NCI-H524 treated with DMSO at 0.1 percent for 48 hours (cell line): ENCODE results near the gene HACD3.
"Not testable (repeated sequence)": the region's sequence is repeated elsewhere in the genome, so short reads cannot be mapped to it uniquely, and the experiment has no call there.

ENCODE experiments used
- DNase-seq: peaks from one replicate; lab custom pipeline; 2025; lab: John Stamatoyannopoulos, UW

The HACD3 gene

DNA sequence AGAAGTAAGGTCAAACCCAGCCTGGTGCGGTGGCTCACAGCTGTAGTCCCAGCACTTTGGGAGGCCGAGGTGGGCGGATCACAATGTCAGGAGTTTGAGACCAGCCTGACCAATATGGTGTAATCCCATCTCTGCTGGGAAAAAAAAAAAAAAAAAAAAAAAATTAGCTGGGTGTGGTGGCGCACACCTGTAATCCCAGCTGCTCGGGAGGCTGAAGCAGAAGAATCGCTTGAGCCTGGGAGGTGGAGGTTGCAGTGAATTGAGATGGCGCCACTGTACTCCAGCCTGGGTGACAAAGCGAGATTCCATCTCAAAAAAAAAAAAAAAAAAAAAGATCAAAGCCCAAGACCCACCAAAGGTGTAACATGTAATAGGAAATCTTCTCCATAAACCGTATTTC lies 19.0 kb downstream of the HACD3 start:
- not testable (repeated sequence) for DNase-seq

DNA sequence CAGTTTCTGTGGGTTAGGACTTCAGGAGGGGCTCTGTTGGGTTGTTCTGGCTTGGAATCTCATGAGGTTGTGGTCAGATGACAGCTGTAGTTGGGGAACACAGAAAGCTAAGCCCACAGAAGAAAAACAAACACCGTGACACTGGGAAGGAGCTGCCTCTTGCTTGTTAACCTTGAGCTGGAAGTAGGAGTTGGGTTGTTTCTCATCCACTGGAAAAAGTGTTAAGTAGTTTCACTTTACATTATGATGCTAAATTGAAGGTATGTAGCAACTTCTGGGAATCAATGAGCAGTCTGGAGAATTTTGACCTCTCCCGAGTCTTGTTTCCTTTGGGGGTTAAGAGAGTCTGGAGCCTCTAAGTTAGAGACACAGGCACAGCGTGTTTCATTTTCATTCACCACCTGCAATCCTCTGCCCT lies 20.4 kb downstream of the HACD3 start:
- DNase-seq = no peak

DNA sequence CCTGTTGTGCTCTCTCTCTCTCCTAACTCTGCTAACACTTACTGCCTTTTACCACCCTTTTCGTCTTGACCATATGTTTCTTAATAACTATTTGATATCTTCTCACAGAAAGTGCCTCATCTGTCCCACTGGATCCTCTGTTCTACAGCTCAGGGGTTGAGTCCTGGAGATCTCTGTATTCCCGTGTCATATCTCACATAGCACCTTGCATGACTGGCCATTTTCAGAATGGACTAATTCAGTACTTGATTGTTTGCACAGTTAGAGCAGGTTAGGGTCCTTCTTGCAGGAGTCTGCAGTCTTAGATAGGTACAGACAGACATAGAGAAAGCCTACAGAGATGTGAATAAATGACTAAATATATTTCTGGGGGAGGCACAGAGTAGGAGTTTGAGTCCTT lies 20.9 kb downstream of the HACD3 start:
- DNase-seq = no peak

DNA sequence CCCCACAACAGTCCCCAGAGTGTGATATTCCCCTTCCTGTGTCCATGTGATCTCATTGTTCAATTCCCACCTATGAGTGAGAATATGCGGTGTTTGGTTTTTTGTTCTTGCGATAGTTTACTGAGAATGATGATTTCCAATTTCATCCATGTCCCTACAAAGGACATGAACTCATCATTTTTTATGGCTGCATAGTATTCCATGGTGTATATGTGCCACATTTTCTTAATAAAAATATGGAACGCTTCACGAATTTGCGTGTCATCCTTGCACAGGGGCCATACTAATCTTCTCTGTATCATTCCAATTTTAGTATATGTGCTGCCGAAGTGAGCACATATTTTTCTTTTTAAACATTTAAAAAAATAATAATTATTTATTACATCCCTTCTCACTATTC lies 22.6 kb downstream of the HACD3 start:
- not testable (repeated sequence) for DNase-seq

DNA sequence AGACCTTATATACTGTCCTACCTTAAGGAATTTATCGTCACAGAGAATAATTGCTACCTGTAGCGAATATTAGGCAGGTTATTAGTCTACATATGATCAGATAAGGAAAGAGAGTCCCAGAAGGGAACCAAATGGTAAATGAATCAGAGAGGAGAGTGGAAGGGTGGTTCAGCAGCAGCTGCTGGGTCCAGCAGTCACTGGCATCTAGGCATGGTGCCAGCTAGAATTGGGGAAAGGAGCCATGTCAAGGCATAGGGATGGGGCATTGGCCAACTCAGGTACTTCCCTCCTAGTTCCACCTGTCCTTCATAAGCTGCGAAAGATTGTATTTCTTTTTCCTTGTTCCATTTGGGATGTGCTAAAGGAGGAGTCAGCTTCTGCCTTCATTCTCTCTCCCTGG lies 23.4 kb downstream of the HACD3 start:
- DNase-seq = no peak

DNA sequence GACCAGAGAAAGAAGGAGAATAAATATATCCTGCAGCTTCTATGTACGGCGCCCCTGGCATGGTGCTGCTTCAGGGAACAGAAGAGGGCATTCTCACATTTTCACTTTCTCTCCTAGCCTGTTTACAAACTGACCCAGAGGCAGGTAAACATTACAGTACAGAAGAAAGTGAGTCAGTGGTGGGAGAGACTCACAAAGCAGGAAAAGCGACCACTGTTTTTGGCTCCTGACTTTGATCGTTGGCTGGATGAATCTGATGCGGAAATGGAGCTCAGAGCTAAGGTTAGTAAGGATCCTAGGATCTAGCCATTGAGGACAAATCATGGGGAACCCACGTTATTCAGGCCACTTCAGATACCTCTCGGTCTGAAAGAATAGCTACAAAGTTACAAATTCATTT lies 26.4 kb downstream of the HACD3 start:
- DNase-seq = no peak

DNA sequence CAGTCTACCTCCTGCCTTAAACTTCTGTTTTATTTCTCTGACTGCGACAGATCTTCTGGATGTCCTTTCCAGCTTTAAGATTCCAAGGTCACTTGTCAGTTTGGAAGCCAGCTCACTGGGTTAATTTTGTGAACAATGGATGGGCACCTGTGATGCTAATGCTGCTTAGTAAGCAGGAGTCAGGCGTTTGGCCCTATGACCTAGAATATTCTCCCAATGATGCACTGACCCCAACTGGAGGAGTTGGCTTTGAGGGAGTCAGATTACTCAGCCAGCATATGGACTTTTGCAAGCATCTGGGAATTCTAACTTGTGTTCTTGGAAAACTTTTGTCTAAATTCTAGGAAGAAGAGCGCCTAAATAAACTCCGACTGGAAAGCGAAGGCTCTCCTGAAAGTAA lies 28.1 kb downstream of the HACD3 start:
- no peak for DNase-seq

DNA sequence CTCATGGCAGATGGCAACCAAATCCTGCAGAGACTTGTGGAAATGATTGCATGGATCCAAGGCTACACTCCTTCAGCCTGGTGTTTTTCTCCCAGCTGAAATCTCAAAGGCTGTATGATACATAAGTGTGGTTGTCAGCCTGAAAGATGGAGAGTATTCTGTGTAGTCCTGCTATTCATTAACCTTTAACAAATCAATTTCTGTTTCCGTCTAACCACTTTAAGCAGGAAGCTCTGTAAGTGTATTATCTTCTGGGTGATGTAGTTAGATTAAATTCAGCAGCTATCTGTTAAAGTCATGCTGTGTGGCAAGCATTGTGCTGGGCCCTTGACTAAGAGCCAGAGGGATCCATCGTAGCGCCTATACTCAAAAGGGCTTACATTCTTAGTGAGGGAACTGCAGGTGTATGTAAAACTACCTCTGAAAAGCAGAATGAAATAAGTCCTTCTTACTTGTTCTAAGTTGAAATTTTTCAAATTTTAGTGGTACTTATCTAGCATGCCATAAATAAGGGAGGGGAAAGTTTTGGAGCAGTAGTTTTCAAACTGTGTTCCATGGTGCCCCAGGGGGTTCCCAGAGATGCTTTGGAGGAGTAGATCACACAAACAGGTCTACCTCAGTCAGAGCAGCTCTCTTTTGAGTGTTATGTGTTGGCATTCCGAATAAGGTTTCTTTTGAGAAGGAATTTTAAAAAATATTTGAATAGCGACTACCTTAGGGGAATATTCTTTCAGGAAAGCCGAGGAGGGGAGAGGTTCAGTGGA lies 28.9 kb downstream of the HACD3 start:
- no peak for DNase-seq

DNA sequence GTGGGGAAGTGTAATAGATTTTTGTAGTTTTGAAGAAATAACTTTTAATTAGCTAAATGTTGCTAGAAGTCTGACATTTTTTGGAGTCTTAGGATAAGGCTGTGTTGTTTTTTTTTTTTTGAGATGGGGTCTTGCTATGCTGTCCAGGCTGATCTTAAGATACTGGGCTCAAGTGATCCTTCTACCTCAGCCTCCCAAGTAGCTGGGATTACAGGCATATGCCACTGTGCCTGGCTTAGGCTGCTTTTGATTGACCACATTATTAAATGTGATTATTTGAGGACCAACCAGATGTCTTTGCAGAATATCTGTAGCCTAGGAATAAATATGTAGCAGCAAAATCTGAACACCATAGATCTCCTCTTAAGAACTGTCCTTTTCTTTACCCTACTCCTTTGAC lies 29.7 kb downstream of the HACD3 start:
- DNase-seq = no peak

DNA sequence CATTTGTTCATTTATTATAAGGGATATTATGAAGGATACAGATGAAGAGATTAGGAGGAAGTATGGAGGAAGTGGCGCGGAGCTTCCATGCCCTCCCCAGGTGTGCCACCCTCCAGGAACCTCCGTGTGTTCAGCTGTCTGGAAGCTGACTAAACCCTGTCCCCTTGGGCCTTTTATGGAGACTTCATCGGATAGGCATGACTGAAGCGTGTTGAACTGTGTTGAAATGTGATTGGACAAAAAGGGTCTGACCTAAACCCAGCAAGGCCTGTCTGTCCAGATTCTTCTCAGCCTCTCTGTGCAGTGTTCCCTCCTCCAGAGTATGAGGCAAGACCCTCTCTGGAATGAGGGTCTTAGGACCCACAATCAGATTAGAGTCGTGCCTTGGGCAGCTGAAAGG lies 31.7 kb downstream of the HACD3 start:
- no peak for DNase-seq

DNA sequence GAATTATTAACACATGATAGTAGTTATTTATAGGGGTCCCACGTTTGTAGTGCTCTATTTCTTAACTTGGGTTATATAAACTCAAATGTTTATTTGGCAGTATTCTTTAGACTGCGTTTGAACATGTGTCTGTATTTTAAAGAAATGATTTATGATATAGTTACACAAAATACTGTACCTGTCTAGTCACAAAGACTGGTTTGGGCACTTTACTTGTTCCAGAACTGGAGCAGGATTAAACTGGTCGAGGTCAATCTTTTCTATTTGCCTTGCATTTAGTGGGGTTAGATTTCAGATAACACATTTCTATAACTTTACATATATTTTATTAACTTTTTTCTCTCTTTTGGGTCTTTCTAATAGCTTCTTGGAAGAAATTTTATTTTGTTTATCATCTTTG lies 39.5 kb downstream of the HACD3 start:
- DNase-seq = no peak

DNA sequence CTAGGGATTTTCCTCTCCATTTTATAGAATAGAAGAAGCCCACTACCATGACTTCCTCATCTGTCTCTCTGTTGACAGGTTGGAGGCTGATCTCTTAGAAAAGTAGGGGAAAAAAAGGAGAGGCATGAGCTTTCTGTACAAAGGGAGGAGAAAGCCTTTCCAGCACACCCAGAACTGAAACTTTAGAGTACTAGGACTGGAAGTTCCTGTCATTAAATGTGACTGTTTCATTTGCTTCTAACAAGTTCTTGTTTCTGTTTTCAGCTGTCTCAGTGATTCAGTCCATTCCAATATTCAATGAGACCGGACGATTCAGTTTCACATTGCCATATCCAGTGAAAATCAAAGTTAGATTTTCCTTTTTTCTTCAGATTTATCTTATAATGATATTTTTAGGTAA lies 41.7 kb downstream of the HACD3 start:
- no peak for DNase-seq

DNA sequence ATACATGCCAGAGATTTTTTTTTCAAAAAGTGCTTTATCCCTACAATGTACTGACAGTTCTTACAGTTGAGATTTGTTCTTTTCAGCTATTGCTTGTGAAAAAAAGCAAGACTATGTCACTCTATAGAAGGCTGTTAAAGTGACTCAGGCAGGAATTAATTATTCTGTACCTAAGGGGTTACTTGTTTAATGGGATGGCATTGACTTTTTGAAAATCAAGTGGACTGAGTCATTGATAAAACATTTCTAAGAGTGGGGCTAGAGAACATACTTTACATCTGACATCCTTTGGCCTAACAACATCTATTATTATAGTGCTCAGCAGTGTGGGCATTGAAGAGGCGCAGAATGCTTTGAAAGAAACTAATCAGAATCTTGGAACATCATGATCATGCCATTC lies 46.4 kb downstream of the HACD3 start:
- DNase-seq = no peak

DNA sequence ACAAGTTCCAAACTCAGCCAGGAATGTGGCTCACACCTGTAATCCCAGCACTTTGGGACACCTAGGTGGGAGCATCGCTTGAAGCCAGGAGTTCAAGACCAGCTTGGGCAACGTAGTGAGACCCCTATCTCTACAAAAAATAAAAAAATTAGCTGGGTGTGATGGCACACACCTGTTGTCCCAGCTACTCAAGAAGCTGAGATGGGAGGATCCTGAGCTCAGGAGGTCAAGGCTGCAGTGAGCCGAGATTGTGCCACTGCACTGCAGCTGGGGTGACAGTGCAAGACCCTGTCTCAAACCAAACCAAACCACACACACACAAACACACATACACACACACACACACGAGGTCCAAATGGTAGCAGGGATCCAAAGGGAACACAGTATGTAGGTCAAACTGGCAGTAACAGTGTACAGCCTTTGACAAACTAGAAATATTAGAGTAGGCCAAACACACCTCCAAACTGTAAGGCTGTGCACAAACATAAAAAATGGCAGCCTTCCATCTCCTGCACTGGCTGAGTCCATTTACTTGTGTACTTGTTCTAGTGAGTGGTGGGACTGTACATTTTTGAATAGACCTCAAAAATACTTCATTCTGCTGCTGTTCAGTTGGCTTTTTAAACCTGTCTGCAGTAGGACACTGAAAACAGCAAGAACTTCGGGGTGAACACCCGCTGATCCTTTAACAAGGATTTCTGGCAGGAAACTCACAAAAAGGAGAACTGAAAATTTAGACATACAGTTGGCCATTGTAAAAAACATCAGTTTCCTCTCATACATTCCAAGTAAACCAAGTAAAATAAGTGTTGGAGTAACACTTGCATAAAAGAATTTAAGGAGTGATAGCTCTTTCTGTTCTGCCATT lies 47.1 kb downstream of the HACD3 start:
- no peak for DNase-seq

DNA sequence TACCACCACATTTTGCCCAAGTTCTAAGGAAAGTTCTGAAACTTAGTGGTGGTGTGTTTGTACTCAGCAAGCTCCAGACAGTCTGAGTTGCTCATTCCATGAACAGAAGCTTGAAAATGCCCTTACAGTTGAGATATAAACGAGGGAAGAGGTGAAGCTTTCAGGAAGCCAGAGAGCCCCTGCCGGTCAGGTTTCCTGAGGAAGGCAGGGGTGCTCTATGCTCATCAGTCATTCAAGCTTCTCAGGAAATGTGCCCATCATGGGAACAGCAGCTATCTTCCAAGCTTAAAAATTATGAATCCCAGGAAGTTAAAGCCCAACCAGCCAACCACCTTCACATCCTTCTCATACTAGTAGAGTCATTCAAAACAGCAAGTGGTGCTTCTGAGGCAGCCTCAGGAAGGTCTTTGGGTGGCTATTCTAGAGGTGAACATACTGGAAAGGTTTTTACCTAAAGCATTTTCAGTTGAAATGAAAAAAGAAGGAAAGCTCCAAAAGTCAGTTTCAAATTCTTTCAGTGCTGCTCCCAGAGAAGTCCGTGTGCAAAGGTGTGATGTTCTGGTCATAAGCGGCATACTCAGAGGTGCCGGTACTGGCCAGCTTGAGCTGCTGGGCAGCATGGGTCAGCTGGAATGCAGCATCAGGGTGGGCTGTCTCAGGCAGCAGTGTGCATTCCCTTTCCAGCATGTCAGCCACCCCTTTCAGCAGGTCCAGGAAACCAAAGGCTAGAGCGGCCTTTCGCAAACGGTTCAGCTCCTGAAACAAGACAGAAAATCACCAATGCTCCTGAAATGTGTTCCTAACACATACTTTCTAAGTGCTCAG lies 48.9 kb downstream of the HACD3 start:
- DNase-seq = no peak

DNA sequence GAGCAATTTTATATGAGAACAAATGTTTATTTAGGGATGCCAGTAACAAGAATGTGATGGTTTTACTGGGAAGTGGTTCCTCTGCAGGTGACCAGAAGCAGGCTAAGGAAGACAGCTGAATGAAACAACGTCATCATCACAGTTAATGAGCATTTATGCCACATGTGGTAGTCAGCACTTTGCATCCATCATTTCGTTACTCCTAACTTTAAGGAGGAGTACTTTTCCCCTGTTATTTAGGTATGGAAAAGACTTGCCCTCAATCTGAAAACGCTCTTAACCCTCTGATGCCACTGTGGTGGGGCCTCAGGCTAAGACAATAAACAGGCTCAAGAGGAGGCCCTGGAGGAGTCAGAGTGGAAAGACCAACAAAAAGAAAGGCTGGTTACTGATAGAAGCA lies 49.5 kb downstream of the HACD3 start:
- DNase-seq = no peak

DNA sequence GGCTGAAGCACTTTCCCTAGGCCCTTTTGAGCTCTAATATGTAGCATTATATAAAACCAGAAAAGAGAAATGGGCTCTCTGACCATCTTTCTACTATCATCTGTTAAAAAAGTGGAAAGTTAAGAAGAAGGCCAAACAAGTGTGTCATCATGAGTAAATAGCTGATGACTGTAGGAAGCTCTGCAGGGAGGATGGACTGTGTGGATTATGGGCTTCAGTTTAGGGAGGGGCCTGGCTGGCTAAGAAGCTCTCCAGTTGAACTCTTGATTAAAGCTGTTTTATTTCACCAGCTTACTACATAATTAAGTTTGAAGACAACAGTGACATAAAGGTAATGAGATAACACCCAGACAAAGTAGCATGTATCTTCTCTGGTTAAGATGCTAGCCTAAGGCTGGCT lies 50.0 kb downstream of the HACD3 start:
- DNase-seq = no peak

DNA sequence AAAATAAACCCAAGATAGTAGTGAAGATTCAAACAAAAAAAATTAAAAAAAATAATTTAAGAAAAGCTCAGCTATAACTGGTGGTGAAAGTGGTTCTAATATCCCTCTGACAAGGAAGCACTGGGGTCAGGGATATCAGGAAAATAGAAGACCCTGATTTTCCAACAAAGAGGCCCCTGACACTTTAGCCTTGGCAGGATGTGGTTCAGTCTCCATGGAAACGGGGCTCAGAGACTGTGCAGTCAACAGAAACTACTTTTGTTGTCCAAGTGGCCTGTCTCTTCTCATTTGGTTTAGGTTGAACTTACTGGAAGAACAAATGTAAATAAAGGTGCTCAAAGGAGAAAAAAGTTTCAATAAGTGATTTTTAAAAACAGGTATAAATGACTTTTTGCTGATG lies 53.4 kb downstream of the HACD3 start:
- no peak for DNase-seq

DNA sequence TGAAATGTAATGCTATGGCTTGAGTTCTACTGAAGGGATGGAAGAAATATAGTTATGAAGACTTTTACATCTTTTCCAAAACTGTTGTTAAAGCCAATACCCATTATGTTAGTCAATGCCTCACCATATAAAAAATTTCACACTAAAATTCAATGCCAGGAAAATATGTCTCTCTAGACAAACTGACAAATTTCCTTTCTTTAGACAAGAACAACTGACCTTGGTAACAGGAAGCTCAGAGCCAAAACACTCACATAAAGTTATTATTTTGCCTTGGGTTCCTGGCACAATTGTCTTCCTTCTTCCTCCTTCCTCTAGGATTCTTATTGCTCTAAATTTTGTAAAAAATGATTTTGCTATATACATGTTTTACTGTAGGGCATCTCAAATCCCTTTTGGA lies 54.0 kb downstream of the HACD3 start:
- no peak for DNase-seq

DNA sequence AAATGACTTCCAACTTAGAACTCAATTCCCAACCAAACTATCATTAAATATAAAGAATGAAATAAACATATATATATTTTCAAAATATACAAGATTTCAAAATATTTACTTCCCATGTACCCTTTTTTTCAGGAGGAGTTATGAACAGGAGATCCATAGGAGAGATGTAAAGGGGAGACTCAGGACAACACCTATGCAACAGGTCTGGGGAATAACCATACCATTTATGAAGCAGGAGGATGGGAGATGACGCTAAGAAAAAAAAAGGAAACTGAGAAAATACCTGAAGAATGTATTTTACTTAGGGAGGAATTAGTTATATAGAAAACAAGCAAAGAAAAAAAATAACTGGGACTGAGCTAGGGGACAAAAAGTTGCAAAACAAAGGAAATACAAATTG lies 56.8 kb downstream of the HACD3 start:
- no peak for DNase-seq

DNA sequence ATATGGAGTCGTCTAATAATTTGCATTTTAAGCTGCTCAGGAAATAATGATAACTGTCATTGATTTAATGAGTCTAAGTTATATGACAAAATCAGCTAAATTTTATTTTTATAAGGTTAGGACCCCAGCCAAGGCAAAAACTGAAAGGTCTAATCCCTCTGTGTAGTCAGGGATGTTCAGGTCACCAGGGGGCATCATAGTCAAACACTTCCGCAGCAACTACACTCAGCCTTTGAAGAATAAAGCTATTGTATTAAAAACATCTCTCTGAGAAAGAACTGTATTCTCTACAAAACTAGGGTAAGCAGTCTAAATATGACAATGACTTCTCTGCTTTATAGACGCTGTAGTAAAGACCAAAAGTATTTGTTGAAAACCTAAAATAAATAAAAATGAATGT lies 65.7 kb downstream of the HACD3 start:
- DNase-seq = no peak

DNA sequence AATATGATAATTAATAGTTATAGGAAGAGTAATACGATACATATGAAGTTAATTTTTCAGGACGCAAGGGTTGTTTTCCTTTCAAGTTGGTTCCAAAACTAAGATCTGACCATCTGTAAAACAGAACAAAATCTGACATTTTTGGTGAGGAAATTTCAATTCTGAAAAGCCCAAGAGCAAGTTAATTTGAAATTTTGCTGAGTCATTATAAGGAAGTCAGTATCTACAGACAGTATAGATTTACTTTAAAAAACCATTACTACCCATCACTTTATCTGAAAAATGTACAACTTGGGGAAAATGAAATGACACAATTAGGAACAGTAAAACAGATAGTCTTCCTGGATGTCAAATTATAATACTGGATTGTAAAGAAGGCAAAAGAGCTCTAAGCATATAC lies 68.2 kb downstream of the HACD3 start:
- no peak for DNase-seq

DNA sequence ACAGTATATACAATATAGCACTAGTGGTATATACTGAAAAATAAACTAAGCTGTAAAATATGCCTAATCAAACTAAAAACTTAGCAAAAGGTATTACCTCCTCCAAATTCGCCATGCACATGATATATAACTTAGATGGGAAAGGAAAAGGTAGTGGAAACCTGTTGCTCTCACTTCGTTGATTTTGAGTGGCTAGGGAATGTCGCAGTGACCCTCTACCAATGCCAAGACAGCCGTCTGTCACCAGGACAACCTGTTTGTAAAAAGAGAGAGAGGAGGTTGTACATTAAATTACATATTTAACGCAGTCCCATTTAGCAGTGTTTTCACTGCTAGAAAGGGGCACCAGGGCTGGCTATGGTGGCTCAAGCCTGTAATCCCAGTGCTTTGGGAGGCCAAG lies 69.4 kb downstream of the HACD3 start:
- DNase-seq = no peak
